ENCODE measurements around the gene MUL1. TPM values are rescaled to one million over a fixed set of nuclear protein-coding genes. Genes with fewer than 3 reads are reported as not detected.

Gene MUL1
- total RNA-seq, 3 donors from 2014 or later = 21.6 to 25.0 (median 24.2) TPM

Other genes starting within 250 kb of the MUL1 start
- not detected for gene VWA5B1, start 217.3 kb downstream of the MUL1 start, total RNA-seq
- gene CAMK2N1, start 21.9 kb downstream of the MUL1 start, total RNA-seq = 1 to 10 TPM; 1.3 to 1.6 (median 1.5) TPM
- gene FAM43B, start 44.4 kb upstream of the MUL1 start, total RNA-seq = under 1 TPM in 1 of 3 donors, not detected in 2; 0.08 TPM
- gene CDA, start 80.9 kb upstream of the MUL1 start, total RNA-seq = not detected
- gene PINK1, start 125.3 kb upstream of the MUL1 start, total RNA-seq = 1 to 10 TPM; 1.6 to 2.7 (median 2.2) TPM
- 100 to 1,000 TPM; 242 to 285 (median 270) TPM for gene DDOST, start 153.2 kb upstream of the MUL1 start, total RNA-seq
- gene KIF17, start 209.9 kb upstream of the MUL1 start, total RNA-seq = not detected
- gene SH2D5, start 224.6 kb upstream of the MUL1 start, total RNA-seq = 1 to 10 TPM; 1.0 to 2.1 (median 1.1) TPM

All from activated T-cell treated with anti-CD3 and anti-CD28 coated beads, Interleukin-2, amount 50 U/mL, for 4 hours (primary cell).